Common myeloid progenitor, CD34-positive (primary cell): ENCODE data around the gene SMIM38.

Experiments used
- CTCF ChIA-PET: fragments of 350-600 bp; sonication (Branson Sonifier 250); formaldehyde crosslinking; loops from one replicate; lab custom pipeline; 2021; ENCODE audit warnings: antibody characterized with exemption; lab: Charles Lee
- POLR2A ChIA-PET: fragments of 350-600 bp; sonication (Branson Sonifier 250); formaldehyde crosslinking; loops from one replicate; lab custom pipeline; 2021; ENCODE audit warnings: antibody characterized with exemption; lab: Charles Lee
- DNase-seq, 3 donors: peaks; one replicate each; pipeline versions ENCODE4 v3.0.0 to v3.0.0-alpha.2; 2013
- H3K27ac ChIP-seq, 2 experiments: 1 replicate in 1 of 2; 2 replicates in 1 of 2; pipeline ENCODE4 v1.7.0; 2013; ENCODE audit warnings: inconsistent platforms in 2 of 2, low read length in 2 of 2, mild to moderate bottlenecking in 2 of 2, low read depth in 1 of 2, moderate library complexity in 1 of 2; ENCODE audit not compliant: severe bottlenecking in 2 of 2, insufficient read depth in 1 of 2, poor library complexity in 1 of 2
- H3K27me3 ChIP-seq, 5 experiments: replicated peaks in 2 of 5; 1 replicate in 3 of 5; 2 replicates in 2 of 5; pipeline versions ENCODE4 v1.6.1 to v1.7.0; 2013; ENCODE audit warnings: low read length in 4 of 5, mild to moderate bottlenecking in 2 of 5, moderate library complexity in 2 of 5, inconsistent platforms in 1 of 5; ENCODE audit not compliant: insufficient read depth in 5 of 5, control insufficient read depth in 4 of 5
- H3K36me3 ChIP-seq, 4 experiments: 1 replicate in 2 of 4; 2 replicates in 2 of 4; pipeline versions ENCODE4 v1.6.1 to v1.7.0; 2013; ENCODE audit warnings: low read length in 3 of 4, control low read depth in 1 of 4, mild to moderate bottlenecking in 1 of 4; ENCODE audit not compliant: control insufficient read depth in 4 of 4, insufficient read depth in 4 of 4
- H3K4me1 ChIP-seq, 4 experiments: 1 replicate in 3 of 4; 2 replicates in 1 of 4; pipeline versions ENCODE4 v1.6.1 to v1.7.1; 2013; ENCODE audit warnings: low read length in 3 of 4, mild to moderate bottlenecking in 3 of 4, control low read depth in 1 of 4, inconsistent platforms in 1 of 4, moderate library complexity in 1 of 4; ENCODE audit not compliant: control insufficient read depth in 4 of 4, insufficient read depth in 4 of 4; ENCODE audit errors: control extremely low read depth in 1 of 4
- H3K4me3 ChIP-seq, 7 experiments: 1 replicate in 4 of 7; 2 replicates in 3 of 7; pipeline versions ENCODE4 v1.5.1 to v1.7.0; 2013; ENCODE audit warnings: mild to moderate bottlenecking in 7 of 7, low read length in 6 of 7, moderate library complexity in 6 of 7, inconsistent platforms in 2 of 7, low read depth in 2 of 7, control low read depth in 1 of 7; ENCODE audit not compliant: insufficient read depth in 4 of 7, control insufficient read depth in 1 of 7; ENCODE audit errors: extremely low read depth in 1 of 7
- H3K9me3 ChIP-seq, 5 experiments: 1 replicate in 4 of 5; 2 replicates in 1 of 5; pipeline versions ENCODE4 v1.6.1 to v1.7.1; 2013; ENCODE audit warnings: low read length in 4 of 5, mild to moderate bottlenecking in 2 of 5, inconsistent platforms in 1 of 5, low read depth in 1 of 5, moderate library complexity in 1 of 5; ENCODE audit not compliant: control insufficient read depth in 4 of 5, insufficient read depth in 2 of 5; ENCODE audit errors: control extremely low read depth in 1 of 5
- WGBS: methylation state at CpG from one replicate; pipeline ENCODE4 v1.1.5; 2013; ENCODE audit not compliant: insufficient coverage; 5-methylcytosine and 5-hydroxymethylcytosine counted together

SMIM38 gene

DNA sequence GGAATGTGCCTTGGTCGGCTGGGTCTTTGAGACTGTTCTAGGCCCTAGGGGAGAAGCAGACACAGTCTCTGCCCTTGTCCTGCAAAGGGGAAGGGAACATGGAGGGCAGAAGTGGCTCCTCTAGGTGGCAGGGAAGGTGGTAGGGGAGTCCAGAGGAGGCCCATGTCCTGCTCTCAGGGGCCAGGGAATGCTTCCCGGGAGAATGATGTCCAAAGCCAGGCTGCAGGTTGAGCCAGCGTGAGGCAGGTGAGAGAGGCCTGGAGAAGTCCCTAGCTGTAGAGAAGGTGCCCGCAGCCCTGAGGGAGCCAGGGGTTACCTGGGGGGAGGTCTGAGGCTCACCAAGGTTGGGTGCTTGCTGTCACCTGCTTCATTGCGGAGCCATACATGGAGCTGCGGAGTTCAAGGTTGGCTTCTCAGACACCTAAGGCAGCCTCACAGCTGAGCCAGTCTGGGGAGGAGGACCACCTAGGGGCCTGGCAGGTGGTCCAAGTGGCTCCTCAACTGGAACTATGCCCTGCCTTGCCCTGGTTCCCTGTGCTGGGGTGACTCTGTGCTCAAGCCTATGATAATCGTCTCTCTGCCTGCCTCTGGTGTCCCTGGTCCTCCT, 46.1 kb downstream of the SMIM38 start:
- Histone ChIP-seq H3K36me3 (no peaks in the 10 kb centered on the region), H3K4me1 (peaks cover 0 to 1% (median 0%) of the 10 kb centered on the region in 4 experiments), H3K27ac (no peak overlapping the region), H3K4me3 (no peak overlapping the region), H3K27me3 (peaks cover 0 to 4% (median 0%) of the 10 kb centered on the region in 5 experiments), H3K9me3 (no peaks in the 10 kb centered on the region)
- CTCF ChIA-PET = interaction anchor here (0.8 kb wide), 1 partner anchor 9 kb away, joined by 3 read pairs; no protein-coding TSS in a partner anchor
- POLR2A ChIA-PET = interaction anchor here (1.0 kb wide), 1 partner anchor 132 kb away, joined by 3 read pairs; no protein-coding TSS in a partner anchor
- 89% methylated on average over 7 of the region's 7 CpGs for WGBS
- DNase-seq = no peak

DNA sequence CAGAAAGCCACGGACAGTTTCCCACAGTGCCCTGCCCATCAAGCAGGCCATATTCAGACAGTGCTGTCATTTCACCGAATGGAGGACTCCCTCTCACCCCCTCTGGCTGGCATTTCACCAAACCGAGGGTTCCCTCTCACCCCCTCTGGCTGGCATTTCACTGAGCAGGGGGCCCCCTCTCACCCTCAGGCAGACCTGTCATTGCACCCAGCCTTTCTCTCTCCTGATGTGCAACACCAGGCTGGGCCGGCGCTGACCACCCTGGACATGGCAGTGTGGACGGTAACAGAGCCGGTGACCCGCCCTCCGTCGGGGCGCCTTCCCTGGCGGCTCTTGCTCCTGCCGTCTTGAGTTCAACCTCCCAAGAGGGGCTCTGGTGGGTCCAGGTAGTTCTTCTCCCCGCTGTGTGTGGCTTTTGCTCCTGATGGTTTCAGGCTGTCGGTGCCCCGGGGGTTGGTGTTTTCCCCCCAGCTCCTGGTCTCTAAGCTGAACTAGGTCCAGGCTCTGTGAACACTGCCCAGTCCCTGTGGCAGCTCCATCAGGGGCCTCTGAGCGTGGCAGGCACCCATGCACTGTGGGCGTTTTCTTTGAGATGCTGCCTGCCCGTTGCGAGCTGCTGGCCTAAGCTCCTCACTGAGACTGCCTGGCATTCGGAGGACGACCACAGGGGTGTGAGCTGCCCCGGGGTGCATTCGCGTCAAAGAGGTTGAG, 46.9 kb downstream of the SMIM38 start:
- H3K4me1 ChIP-seq = peaks cover 0 to 1% (median 0%) of the 10 kb centered on the region in 4 experiments
- no peaks in the 10 kb centered on the region for H3K9me3 ChIP-seq
- H3K27ac ChIP-seq = no peak overlapping the region
- peaks cover 0 to 4% (median 0%) of the 10 kb centered on the region in 5 experiments for H3K27me3 ChIP-seq
- WGBS = 97% methylated on average over 23 of the region's 25 CpGs
- ChIA-PET POLR2A (interaction anchor here (1.0 kb wide), 1 partner anchor 131 kb away, joined by 3 read pairs; no protein-coding TSS in a partner anchor), CTCF (interaction anchor here (0.8 kb wide), 1 partner anchor 9 kb away, joined by 3 read pairs; no protein-coding TSS in a partner anchor)
- no peaks in the 10 kb centered on the region for H3K36me3 ChIP-seq
- no peak for DNase-seq
- no peak overlapping the region for H3K4me3 ChIP-seq

DNA sequence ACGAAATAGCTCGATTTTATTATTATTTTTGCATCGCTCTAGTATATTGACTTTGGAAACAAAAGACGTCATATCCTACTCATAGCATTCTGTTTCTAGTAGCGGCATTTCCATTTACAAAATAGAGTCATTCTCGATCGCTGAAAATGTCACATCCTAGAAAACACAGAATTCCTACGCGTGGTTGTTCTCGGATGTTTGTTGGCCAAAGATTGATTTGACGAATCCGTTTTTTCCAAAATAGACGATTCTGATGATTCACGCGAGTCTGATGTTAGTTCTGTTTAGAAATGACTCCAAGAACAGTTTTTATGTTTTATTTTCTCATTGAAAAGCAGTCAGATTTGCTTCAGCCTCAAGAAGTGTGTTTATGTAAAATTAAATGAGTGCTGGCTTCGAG, 47.6 kb downstream of the SMIM38 start:
- POLR2A ChIA-PET = no interaction called here
- CTCF ChIA-PET = no interaction called here
- Histone ChIP-seq H3K36me3 (no peaks in the 10 kb centered on the region), H3K27me3 (peaks cover 0 to 4% (median 0%) of the 10 kb centered on the region in 5 experiments), H3K9me3 (peaks cover 0 to 4% (median 0%) of the 10 kb centered on the region in 5 experiments), H3K4me1 (peaks cover 0 to 1% (median 0%) of the 10 kb centered on the region in 4 experiments), H3K4me3 (no peak overlapping the region), H3K27ac (no peak overlapping the region)
- WGBS = 97% methylated on average over 16 of the region's 16 CpGs
- DNase-seq = no peak

DNA sequence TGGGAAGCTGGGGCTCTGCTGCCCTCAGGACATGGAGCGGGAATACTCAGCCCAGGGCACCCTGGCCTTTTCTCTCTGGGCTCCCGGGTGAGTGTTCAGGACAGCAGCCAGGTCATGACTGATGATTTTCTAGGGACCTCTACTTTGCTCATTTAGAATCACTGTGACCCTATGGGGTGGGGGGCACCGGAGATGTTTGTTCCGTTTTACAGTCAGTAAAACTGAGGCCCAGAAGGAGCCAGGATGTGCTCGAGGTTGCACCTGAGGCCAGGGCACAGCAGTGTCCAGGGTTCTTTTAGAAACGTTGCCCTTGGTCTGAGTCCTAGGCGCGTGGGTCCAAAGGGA, 48.1 kb downstream of the SMIM38 start:
- peaks cover 0 to 1% (median 0%) of the 10 kb centered on the region in 4 experiments for H3K4me1 ChIP-seq
- POLR2A ChIA-PET = no interaction called here
- H3K9me3 ChIP-seq = peaks cover 0 to 4% (median 0%) of the 10 kb centered on the region in 5 experiments
- H3K27ac ChIP-seq = no peak overlapping the region
- no peak overlapping the region for H3K4me3 ChIP-seq
- no peak for DNase-seq
- CTCF ChIA-PET = no interaction called here
- 100% methylated on average over 7 of the region's 8 CpGs for WGBS
- H3K27me3 ChIP-seq = peaks cover 0 to 4% (median 0%) of the 10 kb centered on the region in 5 experiments
- H3K36me3 ChIP-seq = no peaks in the 10 kb centered on the region

DNA sequence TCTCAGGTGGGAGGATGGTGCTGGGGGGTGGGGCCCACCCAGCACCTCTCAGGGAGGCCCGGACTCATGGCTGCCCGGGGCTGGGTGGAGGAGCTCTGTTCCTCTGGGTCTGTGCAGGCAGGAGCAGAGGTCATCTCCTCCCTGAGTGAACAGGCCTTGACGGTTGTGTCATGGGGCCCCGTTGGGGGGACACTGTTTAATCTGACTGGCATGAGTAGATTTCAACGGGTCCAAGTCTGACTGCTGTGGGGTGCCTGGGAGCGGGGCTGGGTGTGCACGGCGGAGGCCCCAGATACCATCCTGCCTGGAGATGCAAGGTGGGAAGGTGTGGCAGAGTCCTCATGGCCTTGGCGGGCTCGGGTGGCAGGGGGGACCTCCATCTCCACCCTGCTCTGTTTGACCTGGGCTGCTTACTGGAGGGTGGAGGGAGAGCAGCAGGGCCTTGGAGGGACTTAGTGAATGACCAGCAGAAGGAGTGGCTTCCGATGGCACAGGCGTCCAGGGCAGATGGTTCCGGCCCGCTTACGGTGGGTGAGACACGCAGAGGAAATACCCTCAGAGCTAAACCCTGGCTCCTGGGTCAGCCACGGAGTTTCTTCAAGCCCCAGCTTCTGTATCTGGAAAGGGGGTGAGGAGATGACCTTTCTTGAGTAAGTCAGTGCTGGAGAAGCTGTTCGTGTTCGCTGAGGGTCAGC, 48.7 kb downstream of the SMIM38 start:
- 91% methylated on average over 15 of the region's 19 CpGs for WGBS
- Histone ChIP-seq H3K4me1 (no peaks in the 10 kb centered on the region), H3K36me3 (no peaks in the 10 kb centered on the region), H3K9me3 (peaks cover 0 to 4% (median 0%) of the 10 kb centered on the region in 5 experiments), H3K4me3 (no peak overlapping the region), H3K27ac (no peak overlapping the region), H3K27me3 (peaks cover 0 to 4% (median 0%) of the 10 kb centered on the region in 5 experiments)
- ChIA-PET CTCF (no interaction called here), POLR2A (no interaction called here)
- DNase-seq = no peak

DNA sequence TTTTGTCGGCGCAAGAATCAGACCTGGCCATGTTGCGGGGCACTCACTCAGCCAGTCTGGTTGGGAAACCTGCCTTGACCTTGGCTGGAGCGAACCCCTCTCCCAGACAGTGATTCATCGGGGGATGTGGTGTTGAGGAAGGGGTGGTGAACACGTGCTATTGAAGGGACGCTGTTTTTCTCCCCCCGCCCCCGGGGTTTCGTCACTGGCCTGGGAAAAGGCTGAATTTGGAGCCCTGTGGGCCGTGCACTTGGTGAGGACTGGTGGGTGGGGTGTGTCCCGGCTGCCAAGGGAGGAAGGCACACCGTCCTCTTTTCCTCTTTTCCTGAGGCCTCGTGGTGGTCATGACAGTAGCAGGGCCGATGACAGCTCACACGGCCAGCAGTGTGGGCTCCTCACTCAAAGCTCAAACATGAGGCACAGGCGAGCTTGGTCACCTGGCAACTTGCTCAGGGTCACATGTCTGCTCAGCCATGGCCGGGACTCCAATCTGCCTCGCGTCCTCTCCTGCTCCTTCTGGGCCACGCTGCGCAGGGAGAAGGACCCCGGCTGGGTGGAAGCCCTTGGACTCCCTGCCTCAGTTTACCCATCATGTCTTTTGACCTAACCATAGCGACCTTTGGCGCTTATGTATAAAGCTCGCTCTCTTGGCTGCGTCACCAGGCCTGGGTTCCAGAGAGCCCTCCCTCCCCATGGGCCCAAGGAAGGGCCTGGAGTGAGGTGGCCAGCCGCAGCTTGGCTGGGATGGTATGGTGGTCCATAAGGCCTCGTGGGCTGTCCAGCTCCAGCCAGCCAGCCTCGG, 49.4 kb downstream of the SMIM38 start:
- WGBS = 94% methylated on average over 23 of the region's 30 CpGs
- H3K9me3 ChIP-seq = peaks cover 0 to 4% (median 0%) of the 10 kb centered on the region in 5 experiments
- H3K4me3 ChIP-seq = no peak overlapping the region
- ChIA-PET CTCF (no interaction called here), POLR2A (no interaction called here)
- no peaks in the 10 kb centered on the region for H3K36me3 ChIP-seq
- H3K27ac ChIP-seq = no peak overlapping the region
- peaks cover 0 to 1% (median under 1%) of the 10 kb centered on the region in 4 experiments for H3K4me1 ChIP-seq
- peaks cover 0 to 4% (median 0%) of the 10 kb centered on the region in 5 experiments for H3K27me3 ChIP-seq
- DNase-seq = no peak
